ENCODE results near the gene HIVEP3.

Gene HIVEP3

DNA sequence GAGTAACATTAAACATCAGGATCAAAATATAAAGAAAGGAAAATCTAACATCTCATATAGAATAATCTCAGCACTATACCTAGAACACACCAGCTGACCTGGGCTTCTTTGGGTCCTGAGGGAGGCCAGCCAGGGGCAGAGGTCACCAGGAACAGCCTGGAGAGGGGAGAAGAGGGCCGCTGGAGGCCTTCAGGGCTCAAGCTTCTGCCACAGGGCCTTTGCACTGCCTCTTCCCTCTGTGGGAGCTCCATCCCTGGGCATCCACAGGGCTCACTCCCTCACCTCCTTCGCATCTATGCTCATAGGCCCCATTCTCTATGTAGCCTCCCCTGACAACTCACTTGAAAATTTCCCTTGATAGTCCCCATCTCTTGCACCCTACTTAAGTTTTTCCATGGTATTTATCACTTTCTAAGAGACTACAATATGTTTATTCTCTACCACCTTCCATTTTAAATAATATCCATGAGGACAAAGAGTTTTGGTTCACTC, 73.9 kb downstream of the HIVEP3 start:
- no peak for FAIRE-seq

DNA sequence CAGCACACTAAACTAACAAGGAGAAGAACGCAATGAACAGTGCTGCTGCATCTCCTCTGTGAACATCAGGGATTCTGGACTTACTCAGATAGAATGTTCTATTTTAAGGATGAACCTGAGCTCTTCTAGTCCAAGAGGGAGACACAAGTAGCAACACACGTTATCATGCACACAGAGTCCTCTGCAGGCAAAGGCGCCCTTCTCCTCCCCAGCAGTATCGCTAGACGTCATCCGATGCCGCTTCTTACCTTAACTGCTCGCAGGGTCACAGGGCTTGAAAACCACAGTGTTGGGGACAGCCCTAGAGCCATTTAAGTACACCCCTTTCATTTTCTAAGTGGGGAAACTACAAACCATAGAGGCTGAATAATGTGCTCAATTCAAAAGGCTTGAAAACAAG, 74.5 kb downstream of the HIVEP3 start:
- no peak for FAIRE-seq

GRCh38 chr1:41842993-41843755, 75.5 kb downstream of the HIVEP3 start:
- no peak for FAIRE-seq

GRCh38 chr1:41842326-41842725, 76.4 kb downstream of the HIVEP3 start:
- FAIRE-seq = no peak

DNA sequence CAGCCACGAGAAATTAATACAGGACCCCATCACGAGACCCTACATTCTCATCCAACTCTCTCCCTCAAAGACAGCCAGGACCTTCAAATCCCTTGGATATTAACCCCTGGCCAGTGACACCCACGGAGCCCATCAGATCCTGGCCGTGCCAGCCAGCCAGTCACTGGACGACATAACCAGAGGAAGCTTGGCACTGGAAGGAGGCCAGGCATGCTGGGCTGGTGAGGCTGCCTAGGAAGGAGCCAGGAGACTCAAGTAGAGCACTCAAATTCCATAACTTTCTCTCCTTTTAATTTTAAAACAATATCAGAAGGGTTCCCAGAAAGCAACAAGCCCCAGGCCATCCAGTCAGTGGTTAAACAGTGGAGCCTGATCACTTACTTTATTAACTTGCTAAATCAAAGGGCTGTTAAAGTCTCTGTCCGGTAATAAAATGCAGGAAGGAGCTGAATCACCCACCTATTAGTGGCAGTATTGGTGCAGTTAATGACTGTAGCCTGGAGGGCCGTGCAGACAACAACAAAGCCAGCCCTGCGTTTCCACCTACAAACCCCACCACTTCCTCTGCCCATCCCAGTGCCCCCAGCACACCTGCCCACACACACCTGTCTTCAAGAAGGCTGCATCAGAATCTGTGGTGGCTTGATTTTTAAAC, 78.0 kb downstream of the HIVEP3 start:
- no peak for FAIRE-seq

- FAIRE-seq = no peak
Measured at GRCh38 chr1:41838266-41838665, 80.5 kb downstream of the HIVEP3 start.

- no peak for FAIRE-seq
Measured at GRCh38 chr1:41837691-41838090, 81.0 kb downstream of the HIVEP3 start.

GRCh38 chr1:41835485-41835884, 83.2 kb downstream of the HIVEP3 start:
- FAIRE-seq = no peak

GRCh38 chr1:41833519-41834000, 85.2 kb downstream of the HIVEP3 start:
- no peak for FAIRE-seq

DNA sequence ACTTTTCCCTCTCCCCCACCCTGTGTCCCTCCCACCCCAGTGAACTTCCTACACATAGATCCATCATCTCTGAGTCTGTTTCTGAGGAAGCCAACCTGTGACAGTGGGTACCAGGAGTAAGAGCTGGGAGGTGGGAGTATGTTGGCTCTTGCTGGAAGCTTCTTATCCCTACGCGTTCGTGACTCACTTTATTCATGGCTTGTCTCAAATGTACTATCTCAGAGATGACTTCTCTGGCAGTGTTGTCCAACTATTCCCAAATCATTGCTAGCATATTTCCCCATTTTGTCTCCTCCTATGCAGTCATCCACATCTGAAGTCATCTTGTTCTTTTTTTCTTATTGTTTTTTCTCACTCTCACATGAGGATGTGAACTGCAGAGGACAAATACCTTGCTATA, 88.0 kb downstream of the HIVEP3 start:
- FAIRE-seq = no peak

- no peak for FAIRE-seq
Measured at GRCh38 chr1:41827991-41828570, 90.6 kb downstream of the HIVEP3 start.

GRCh38 chr1:41823471-41823870, 95.3 kb downstream of the HIVEP3 start:
- no peak for FAIRE-seq

DNA sequence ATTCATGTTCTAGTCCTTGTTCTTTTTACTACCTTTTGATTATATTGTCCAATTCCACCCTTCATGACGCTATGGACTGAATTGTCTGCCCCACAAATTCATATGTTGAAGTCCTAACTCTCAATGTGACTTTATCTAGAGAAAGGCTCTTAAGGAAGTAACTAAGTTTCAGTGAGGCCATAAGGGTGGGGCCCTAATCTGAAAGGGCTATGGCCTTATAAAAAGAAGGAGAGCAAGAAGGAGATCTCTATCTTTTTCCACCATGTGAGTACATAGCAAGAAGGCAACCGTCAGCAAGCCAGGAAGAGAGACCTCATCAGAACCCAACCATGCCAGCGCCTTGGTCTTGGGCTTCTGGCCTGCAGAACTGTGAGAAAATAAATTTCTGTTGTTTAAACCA, 95.9 kb downstream of the HIVEP3 start:
- no peak for FAIRE-seq

DNA sequence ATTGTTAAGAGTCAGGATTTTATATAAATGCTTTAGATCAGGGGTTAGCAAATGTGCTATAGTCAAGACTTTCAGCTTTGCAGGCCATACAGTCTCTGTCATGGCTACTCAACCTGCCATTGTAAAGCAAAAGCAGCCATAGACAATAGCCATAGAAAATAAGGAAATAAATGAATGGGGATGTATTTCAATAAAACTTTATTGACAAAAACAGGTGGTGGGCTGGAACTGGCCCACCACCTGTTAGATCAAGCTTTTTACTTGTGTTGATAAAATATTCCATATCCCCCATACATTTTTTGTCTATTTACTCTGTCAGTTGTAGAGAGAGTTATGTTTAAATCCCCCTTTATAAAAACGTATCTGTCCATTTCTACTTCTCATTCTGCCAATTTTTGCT, 98.9 kb downstream of the HIVEP3 start:
- FAIRE-seq = no peak

DNA sequence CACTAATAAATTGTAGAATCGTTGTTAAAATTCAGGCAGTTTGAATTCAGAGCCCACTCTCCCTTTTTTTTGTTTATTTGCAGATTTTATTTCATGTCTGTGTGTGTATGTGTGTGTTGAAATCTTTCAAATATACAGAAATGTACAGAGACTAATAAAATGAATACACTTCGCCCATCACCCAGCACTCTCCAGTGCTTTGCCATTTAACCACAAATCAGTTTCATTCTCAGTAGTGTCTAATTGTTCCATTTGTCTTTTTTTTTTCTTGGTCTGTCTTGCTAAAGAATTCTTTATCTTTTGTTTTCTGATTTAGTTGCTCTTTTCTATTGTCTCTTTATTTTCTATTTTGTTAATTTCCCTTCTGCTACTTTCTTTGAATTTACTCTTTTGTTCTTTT, 99.7 kb downstream of the HIVEP3 start:
- FAIRE-seq = no peak

GRCh38 chr1:41816061-41816460, 102.7 kb downstream of the HIVEP3 start:
- no peak for FAIRE-seq

DNA sequence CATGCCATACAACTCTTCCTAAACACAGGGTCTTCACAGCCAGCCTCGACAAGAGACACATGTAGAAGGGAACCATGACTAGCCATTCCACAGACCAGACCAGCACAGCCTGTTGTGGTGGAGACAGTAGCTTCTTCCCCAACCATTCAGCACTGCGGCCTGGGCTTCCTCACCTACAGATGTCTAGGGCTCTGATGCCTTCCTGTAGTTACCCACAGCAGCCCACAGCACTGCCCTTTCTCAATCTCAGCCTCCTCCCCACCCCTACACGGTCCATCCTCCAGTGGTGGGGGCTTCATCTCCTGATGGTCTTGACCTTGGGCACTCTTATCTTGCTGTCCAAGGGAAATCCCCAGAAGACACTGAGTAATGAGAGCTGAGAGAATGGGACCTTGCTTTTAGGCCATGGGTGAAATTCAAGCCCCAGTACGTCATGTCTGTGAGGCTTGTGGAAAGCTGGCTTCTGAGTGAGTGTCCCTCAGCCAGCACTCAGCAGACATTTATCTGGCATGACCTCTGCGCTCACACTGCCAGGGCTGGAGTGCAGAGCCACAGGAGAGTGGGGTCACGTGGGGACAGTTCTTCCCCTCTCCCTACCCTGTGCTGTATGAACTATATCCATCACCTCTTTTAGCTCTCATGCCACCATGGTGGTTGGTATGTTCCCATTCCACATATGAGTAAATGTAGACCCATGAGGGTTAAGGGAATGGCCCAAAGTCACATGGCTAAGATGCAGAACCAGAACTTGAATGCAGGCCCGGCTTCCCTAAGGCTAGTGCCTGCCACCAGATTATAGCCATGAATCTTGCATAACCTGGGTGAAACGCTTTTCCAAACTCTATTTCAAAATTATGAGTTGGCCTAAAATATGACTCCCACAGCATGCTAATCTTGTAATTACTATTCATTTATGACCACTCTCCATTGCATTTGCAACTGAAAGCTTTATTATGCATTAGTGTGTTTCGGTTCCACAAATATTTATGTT, 104.7 kb downstream of the HIVEP3 start:
- no peak for FAIRE-seq

GRCh38 chr1:41813226-41813625, 105.5 kb downstream of the HIVEP3 start:
- FAIRE-seq = no peak

DNA sequence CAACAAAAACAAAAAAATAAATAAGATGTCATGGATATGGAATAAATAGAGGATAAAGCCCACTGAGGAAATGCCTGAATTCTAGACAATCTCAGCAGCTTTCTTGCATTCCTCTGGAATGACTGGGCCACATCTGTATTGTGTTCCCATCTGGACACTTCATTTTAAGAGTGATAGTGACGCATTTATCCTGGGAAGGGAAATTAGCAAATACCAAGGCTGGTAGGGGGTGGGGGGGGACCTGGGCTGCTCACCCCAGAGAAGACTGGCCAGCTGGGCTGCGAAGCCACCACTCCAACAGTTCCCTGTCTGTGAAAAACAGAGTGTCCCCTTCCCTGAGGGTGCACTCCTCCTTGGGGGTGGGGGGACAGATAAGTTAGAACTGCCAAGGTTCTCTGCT, 106.3 kb downstream of the HIVEP3 start:
- no peak for FAIRE-seq

GRCh38 chr1:41812051-41812450, 106.7 kb downstream of the HIVEP3 start:
- FAIRE-seq = no peak

- no peak for FAIRE-seq
Measured at GRCh38 chr1:41811051-41811795, 107.5 kb downstream of the HIVEP3 start.

DNA sequence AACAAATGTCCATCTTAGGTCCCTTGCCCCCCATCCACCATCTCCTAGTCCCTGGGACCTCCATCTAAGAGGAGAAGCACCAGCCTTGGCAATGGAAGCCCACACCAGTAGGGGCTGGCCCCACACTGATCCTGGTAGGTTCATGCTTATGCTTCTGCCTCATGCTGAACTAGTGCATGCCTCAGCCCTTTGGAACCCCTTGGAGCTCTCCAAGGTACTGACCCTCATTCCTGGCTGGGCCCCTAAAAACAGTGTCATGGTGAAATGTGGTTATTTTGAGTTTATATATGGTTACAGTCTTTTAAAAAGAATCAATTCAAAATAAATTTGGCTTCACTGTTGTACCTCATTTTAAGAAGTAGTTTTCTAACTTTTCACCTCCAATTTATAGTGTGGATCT, 108.3 kb downstream of the HIVEP3 start:
- FAIRE-seq = no peak

All from TTC549 (cell line).